ENCODE data around the gene DNM2.

- TF ChIP-seq RUNX1 (IDR thresholded peaks at IDR 0.05; ENCODE audit: low read depth) (no peak), BCL6 (CRISPR knock-in tag; IDR thresholded peaks at IDR 0.05) (no peak), EP300 (IDR thresholded peaks at IDR 0.05; ENCODE audit: low read length) (no peak), ELF1 (tag; IDR thresholded peaks at IDR 0.05) (no peak), FOXP1 (CRISPR knock-in tag; IDR thresholded peaks at IDR 0.05) (no peak), SMC3 (conservative IDR thresholded peaks at IDR 0.05; ENCODE audit: insufficient read depth, low read depth, low read length) (no peak), ZNF384 (IDR thresholded peaks at IDR 0.05; ENCODE audit: low read depth, low read length) (no peak), ZNF133 (CRISPR knock-in tag; IDR thresholded peaks at IDR 0.05) (no peak), ZNF174 (CRISPR knock-in tag; IDR thresholded peaks at IDR 0.05) (no peak), ATF3 (IDR thresholded peaks at IDR 0.05) (no peak), ATF3 (CRISPR knock-in tag; conservative IDR thresholded peaks at IDR 0.05) (no peak), SRF (CRISPR knock-in tag; IDR thresholded peaks at IDR 0.05) (no peak)
These were observed 108.4 kb downstream of the DNM2 start for GRCh38 chr19:10826231-10826630.
